Activated CD8-positive, alpha-beta memory T cell treated with anti-CD3 and anti-CD28 coated beads, Interleukin-2, amount 50 U/mL, for 24 hours (primary cell): ENCODE data around the gene AANAT.
A peak's percentile ranks its signal among the peaks of the same experiment; 100 is the strongest.
"Not testable (repeated sequence)": the region's sequence is repeated elsewhere in the genome, so short reads cannot be mapped to it uniquely, and the experiment has no call there.

Experiments
- DNase-seq: peaks from one replicate; pipeline ENCODE4 v3.0.0-alpha.2; 2020; ENCODE audit errors: extremely low read depth

AANAT gene

DNA sequence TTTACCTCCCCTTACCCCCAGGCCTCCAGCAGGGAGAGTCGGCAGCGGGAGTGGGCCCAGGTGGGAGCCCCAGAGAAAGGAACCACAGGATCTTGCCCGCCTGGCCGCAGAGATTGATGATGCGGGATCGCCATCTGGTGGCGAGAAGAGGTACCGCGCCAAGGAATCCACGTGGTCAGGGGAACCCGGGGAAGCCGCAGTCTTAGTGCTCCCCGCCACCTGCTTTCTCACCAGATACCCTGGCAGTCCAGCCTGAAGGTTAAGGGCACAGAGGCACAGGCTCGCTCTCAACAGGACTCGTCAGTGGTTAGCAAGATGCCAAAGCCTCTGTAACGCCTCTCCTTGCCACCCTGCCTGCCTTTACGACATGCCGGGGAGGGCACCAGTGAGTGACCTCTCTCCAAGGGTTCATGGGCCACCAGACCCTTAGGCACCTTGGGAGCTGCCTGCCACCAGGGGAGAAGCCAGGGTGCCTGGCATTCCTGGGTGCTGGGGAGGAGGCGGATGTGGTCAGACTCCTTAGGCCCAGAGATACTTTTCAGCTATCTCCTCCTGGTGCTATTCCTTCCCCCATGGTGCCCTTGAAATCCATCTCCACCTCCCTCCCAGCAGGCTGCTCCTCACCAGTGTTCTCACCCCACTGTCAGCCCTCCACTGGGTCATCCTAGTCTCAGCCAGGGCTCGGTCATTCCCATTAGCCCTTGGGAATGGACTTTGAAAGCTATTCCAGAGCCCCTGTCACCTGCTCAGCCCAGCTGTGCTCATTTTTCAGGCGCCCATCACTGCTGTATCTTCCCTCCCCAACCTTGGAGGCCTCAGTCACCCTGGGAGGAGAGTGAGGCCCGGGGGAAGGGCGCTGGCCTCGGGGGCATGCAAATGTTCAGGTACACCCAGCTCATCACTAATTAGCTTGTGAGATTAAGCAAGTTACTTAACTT, 39.3 kb downstream of the AANAT start:
- DNase-seq, result peak; percentile 77

GRCh38 chr17:76508472-76509063, 41.2 kb downstream of the AANAT start:
- DNase-seq, result not testable (repeated sequence)

DNA sequence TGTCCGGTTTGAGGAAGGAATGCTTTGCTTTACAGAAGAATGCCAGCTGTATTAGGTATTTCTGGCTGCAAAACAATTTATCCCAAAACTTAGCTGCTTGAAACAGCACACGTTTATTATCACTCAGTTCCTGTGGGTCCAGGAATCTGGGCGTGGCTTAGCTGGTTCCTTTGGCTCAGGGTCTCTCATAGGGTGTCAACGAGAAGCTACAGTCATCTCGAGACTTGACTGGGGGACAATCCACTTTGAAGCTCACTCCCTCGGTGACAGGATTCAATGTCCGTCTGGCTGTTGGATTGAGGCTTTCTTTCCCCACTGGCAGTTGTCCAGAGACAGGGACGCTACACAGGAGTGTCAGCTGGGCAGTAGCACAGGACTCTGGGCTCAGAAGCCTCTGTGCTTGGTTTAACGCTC, 43.4 kb downstream of the AANAT start:
- no peak for DNase-seq

DNA sequence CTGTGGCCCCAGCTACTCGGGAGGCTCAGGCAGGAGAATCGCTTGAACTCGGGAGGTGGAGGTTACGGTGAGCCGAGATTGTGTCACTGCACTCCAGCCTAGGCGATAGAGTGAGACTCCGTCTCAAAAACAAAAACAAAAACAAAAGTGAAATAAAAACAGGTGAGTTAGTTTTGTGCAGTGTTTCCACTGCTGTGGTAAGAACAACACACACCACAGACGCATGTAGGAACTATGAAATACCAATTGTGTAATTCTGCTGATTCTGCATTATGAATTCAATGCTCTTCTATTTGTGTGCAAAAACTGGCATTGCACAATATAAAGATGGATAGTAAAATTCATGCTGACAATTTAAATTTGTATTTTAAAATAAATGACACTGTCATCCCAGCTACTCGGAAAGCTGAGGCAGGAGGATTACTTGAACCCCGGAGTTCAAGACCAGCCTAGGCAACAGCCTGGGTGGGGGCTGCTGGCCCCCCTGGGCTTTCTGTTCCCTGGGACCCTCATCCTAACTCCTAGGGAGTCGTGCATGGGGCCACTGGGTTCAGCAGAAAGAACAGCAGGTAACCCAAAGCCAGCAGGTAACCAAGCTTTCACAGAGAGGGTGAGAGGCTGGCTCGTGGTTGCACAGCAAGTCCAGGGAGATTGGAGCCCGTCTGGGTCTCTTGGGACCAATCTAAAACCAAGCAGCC, 44.4 kb downstream of the AANAT start:
- no peak for DNase-seq

GRCh38 chr17:76512366-76513305, 45.2 kb downstream of the AANAT start:
- no peak for DNase-seq

- DNase-seq, result no peak
Measured at GRCh38 chr17:76513306-76513692, 45.9 kb downstream of the AANAT start.

DNA sequence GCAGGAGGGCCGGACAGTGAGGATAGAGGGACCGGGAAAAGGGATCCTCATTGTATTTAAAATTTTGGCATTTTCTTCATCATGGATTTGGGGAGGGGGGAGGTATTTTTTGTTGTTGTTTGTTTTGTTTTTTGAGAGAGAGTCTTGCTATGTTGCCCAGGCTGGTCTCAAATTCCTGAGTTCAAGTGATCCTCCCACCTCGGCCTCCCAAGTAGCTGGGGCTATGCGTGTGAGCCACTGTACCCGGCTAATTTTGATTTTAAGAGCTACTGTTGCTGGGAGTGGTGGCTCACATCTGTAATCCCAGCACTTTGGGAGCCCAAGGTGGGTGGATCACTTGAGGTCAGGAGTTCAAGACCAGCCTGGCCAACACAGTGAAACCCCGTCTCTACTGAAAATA, 47.0 kb downstream of the AANAT start:
- not testable (repeated sequence) for DNase-seq

- peak; percentile 63 for DNase-seq
Measured at GRCh38 chr17:76515274-76515949, 48.0 kb downstream of the AANAT start.

GRCh38 chr17:76517638-76518038, 50.2 kb downstream of the AANAT start:
- DNase-seq, result no peak

GRCh38 chr17:76519048-76519966, 51.9 kb downstream of the AANAT start:
- no peak for DNase-seq
